GM23338 (cell line): ENCODE measurements around the gene CD82. TPM values are rescaled to one million over a fixed set of nuclear protein-coding genes. Genes with fewer than 3 reads are reported as not detected.

Experiments
- ATAC-seq: fragments of 200-7000 bp; cut with Tn5 transposase; 3 replicates; pipeline ENCODE4 v1.9.1; 2020
- DNase-seq: peaks from one replicate; pipeline ENCODE4 v3.0.0-alpha.2; 2015; ENCODE audit warnings: low spot score
- H2AFZ ChIP-seq: fragments of 200-600 bp; sonication (generic); 2 replicates; pipeline ENCODE4 v1.8.0; 2016; ENCODE audit warnings: antibody characterized with exemption, mild to moderate bottlenecking, moderate library complexity
- H3F3A ChIP-seq: fragments of 200-600 bp; sonication (generic); replicated peaks from 2 replicates; pipeline ENCODE4 v1.8.0; 2017; ENCODE audit warnings: antibody characterized with exemption, mixed run types, low read depth
- H3K27ac ChIP-seq: fragments of 200-600 bp; sonication (generic); 2 replicates; pipeline ENCODE4 v1.6.1; 2016; ENCODE audit warnings: low read depth
- H3K27me3 ChIP-seq: fragments of 200-600 bp; sonication (generic); 2 replicates; pipeline ENCODE4 v1.8.0; 2016; ENCODE audit warnings: mild to moderate bottlenecking, mixed run types, moderate library complexity; ENCODE audit not compliant: insufficient read depth
- H3K36me3 ChIP-seq: fragments of 200-600 bp; sonication (generic); 2 replicates; pipeline ENCODE4 v1.8.0; 2016; ENCODE audit warnings: mild to moderate bottlenecking; ENCODE audit not compliant: insufficient read depth
- H3K4me1 ChIP-seq: fragments of 200-600 bp; sonication (generic); 2 replicates; pipeline ENCODE4 v1.8.0; 2016; ENCODE audit warnings: mild to moderate bottlenecking, moderate library complexity; ENCODE audit not compliant: insufficient read depth
- H3K4me2 ChIP-seq: fragments of 200-600 bp; sonication (generic); 2 replicates; pipeline ENCODE4 v1.7.1; 2017; ENCODE audit warnings: mixed run types
- H3K4me3 ChIP-seq: fragments of 200-600 bp; sonication (generic); 2 replicates; pipeline ENCODE4 v1.6.1; 2016; ENCODE audit warnings: mixed run types
- H3K79me2 ChIP-seq: fragments of 200-600 bp; sonication (generic); replicated peaks from 2 replicates; pipeline ENCODE4 v1.8.0; 2017; ENCODE audit warnings: mild to moderate bottlenecking; ENCODE audit not compliant: insufficient read depth
- H3K9me2 ChIP-seq: fragments of 200-600 bp; sonication (generic); 2 replicates; pipeline ENCODE4 v1.8.0; 2017; ENCODE audit not compliant: insufficient read depth
- H4K20me1 ChIP-seq: fragments of 200-600 bp; sonication (generic); replicated peaks from 2 replicates; pipeline ENCODE4 v1.8.0; 2017; ENCODE audit warnings: mild to moderate bottlenecking; ENCODE audit not compliant: insufficient read depth
- H3K27ac Mint-ChIP-seq: 2 replicates; pipeline ENCODE4 v1.8.0; 2020; ENCODE audit warnings: inconsistent platforms, mild to moderate bottlenecking, moderate library complexity, mixed read lengths
- H3K27me3 Mint-ChIP-seq: 3 replicates; pipeline ENCODE4 v1.8.0; 2022; ENCODE audit warnings: low read depth, mild to moderate bottlenecking, moderate library complexity, mixed read lengths, inconsistent platforms; ENCODE audit not compliant: insufficient read depth, poor library complexity
- H3K36me3 Mint-ChIP-seq: 3 replicates; pipeline ENCODE4 v1.8.0; 2021; ENCODE audit warnings: low read depth, mild to moderate bottlenecking, inconsistent platforms, moderate library complexity, mixed read lengths
- H3K4me1 Mint-ChIP-seq: 3 replicates; pipeline ENCODE4 v1.8.0; 2020; ENCODE audit warnings: mild to moderate bottlenecking, inconsistent platforms, mixed read lengths
- H3K4me3 Mint-ChIP-seq: 3 replicates; pipeline ENCODE4 v1.8.0; 2021; ENCODE audit warnings: moderate library complexity, mild to moderate bottlenecking, inconsistent platforms, mixed read lengths
- H3K9me3 Mint-ChIP-seq: 3 replicates; pipeline ENCODE4 v1.8.0; 2020; ENCODE audit warnings: moderate library complexity, mild to moderate bottlenecking, inconsistent platforms, mixed read lengths
- CTCF ChIP-seq, 2 experiments: fragments of 200-600 bp in 1 of 2; sonication (generic) in 1 of 2; conservative IDR thresholded peaks; 2 replicates each; pipeline versions ENCODE4 v1.5.1 to v1.6.1; 2016 to 2017; ENCODE audit warnings: antibody characterized with exemption in 2 of 2, low read depth in 2 of 2, mild to moderate bottlenecking in 2 of 2, moderate library complexity in 1 of 2
- ETS1 ChIP-seq: IDR thresholded peaks from 2 replicates; pipeline ENCODE4 v1.6.1; 2016; ENCODE audit warnings: antibody characterized with exemption
- EZH2 ChIP-seq: fragments of 200-600 bp; sonication (generic); IDR thresholded peaks from one replicate; pipeline ENCODE4 v1.8.0; 2017; ENCODE audit warnings: antibody characterized with exemption, mild to moderate bottlenecking, low read depth; ENCODE audit not compliant: unreplicated experiment
- EZH2phosphoT487 ChIP-seq: fragments of 200-600 bp; sonication (generic); IDR thresholded peaks from one replicate; pipeline ENCODE4 v1.8.1; 2018; ENCODE audit warnings: antibody characterized with exemption; ENCODE audit not compliant: unreplicated experiment
- JUNB ChIP-seq: IDR thresholded peaks from one replicate; pipeline ENCODE4 v1.6.1; 2016; ENCODE audit warnings: antibody characterized with exemption; ENCODE audit not compliant: unreplicated experiment
- POLR2AphosphoS5 ChIP-seq: IDR thresholded peaks from 2 replicates; pipeline ENCODE4 v1.6.1; 2016; ENCODE audit warnings: antibody characterized with exemption, low read depth
- STAT1 ChIP-seq: IDR thresholded peaks from one replicate; pipeline ENCODE4 v1.6.1; 2016; ENCODE audit warnings: antibody characterized with exemption; ENCODE audit not compliant: unreplicated experiment
- ZNF114 ChIP-seq: fragments of 250-450 bp; sonication (Bioruptor Pico); IDR thresholded peaks from 2 replicates; pipeline ENCODE4 v1.5.0; 2020; ENCODE audit warnings: mild to moderate bottlenecking, moderate library complexity
- ZNF331 ChIP-seq: fragments of 250-450 bp; sonication (Bioruptor Pico); IDR thresholded peaks from 2 replicates; pipeline ENCODE4 v1.5.0; 2020; ENCODE audit warnings: low read depth, mild to moderate bottlenecking, moderate library complexity
- ZNF462 ChIP-seq: fragments of 250-450 bp; sonication (Bioruptor Pico); IDR thresholded peaks from 2 replicates; pipeline ENCODE4 v1.5.0; 2020; ENCODE audit warnings: mild to moderate bottlenecking, moderate library complexity
- polyA plus RNA-seq: library from polyadenylated mRNA; unstranded; fragments of >200 nt; fragmentation: Nextera tagmentation; extraction: Ambion mirVana; gene quantifications from 2 replicates; pipeline ENCODE4 v1.2.1, GENCODE V29; 2016
- total RNA-seq: library from RNA; depleted of rRNA; stranded (reverse); fragments of >200 nt; shearing (Covaris generic); gene quantifications from 2 replicates; pipeline ENCODE4 v1.2.3, GENCODE V29; 2014

The CD82 gene
- total and polyA plus RNA-seq, 2 experiments from 2014 or later, result 4.4 to 4.9 TPM

- H3K79me2 ChIP-seq, result no peaks in the 10 kb centered on the region
- H2AFZ ChIP-seq, result no peak overlapping the region
- H4K20me1 ChIP-seq, result 0 out of 2 replicates have a peak, but pooled peaks cover 4% of the 10 kb centered on the region
- Mint-ChIP-seq H3K9me3 (no peaks in the 10 kb centered on the region), H3K4me3 (no peak overlapping the region), H3K36me3 (no peaks in the 10 kb centered on the region), H3K27me3 (peaks cover 22% of the 10 kb centered on the region), H3K27ac (no peak overlapping the region), H3K4me1 (peaks cover 41% of the 10 kb centered on the region)
- no peak overlapping the region for H3K4me3 ChIP-seq
- ATAC-seq (no peak), DNase-seq (no peak)
- no peak overlapping the region for H3K27ac ChIP-seq
- TF ChIP-seq ZNF114 (CRISPR knock-in tag), result no peak
- no peak for TF ChIP-seq EZH2
- no peak for TF ChIP-seq ZNF331
- no peak for TF ChIP-seq EZH2phosphoT487
- no peak for TF ChIP-seq STAT1
- TF ChIP-seq CTCF (conservative IDR thresholded peaks at IDR 0.05; ENCODE audit: low read depth in 2 of 2), result no peak
- TF ChIP-seq JUNB, result no peak
- H3K27me3 ChIP-seq, result peaks cover 22% of the 10 kb centered on the region
- H3K36me3 ChIP-seq, result no peaks in the 10 kb centered on the region
- peak overlapping the region; percentile 96 for H3K4me2 ChIP-seq
- H3F3A ChIP-seq, result no peaks in the 10 kb centered on the region
- no peaks in the 10 kb centered on the region for H3K9me2 ChIP-seq
- H3K4me1 ChIP-seq, result peaks cover 28% of the 10 kb centered on the region
Observed at GRCh38 chr11:44564166-44564565, 1.3 kb upstream of the CD82 start.

GRCh38 chr11:44564670-44565210 lies 723 bp upstream of the CD82 start:
- ATAC-seq (peak; percentile 8), DNase-seq (peak; percentile 42)
- H3K27ac Mint-ChIP-seq, result no peak overlapping the region
- TF ChIP-seq ETS1 (no peak), ZNF462 (CRISPR knock-in tag) (no peak), POLR2AphosphoS5 (0 out of 2 replicates have a peak, but pooled peaks have one; percentile 32), ZNF331 (no peak), EZH2 (no peak)
- H3F3A ChIP-seq, result no peaks in the 10 kb centered on the region
- H3K36me3 ChIP-seq, result no peaks in the 10 kb centered on the region
- peak overlapping the region; percentile 96 for H3K4me2 ChIP-seq
- H3K4me3 Mint-ChIP-seq, result peak overlapping the region; percentile 64
- no peaks in the 10 kb centered on the region for H3K9me3 Mint-ChIP-seq
- peaks cover 22% of the 10 kb centered on the region for H3K27me3 ChIP-seq
- H3K36me3 Mint-ChIP-seq, result no peaks in the 10 kb centered on the region
- H4K20me1 ChIP-seq, result 0 out of 2 replicates have a peak, but pooled peaks cover 4% of the 10 kb centered on the region
- no peak overlapping the region for H3K27ac ChIP-seq
- no peaks in the 10 kb centered on the region for H3K9me2 ChIP-seq
- H2AFZ ChIP-seq, result peak overlapping the region; percentile 96
- peaks cover 37% of the 10 kb centered on the region for H3K4me1 Mint-ChIP-seq
- H3K79me2 ChIP-seq, result no peaks in the 10 kb centered on the region
- H3K27me3 Mint-ChIP-seq, result peaks cover 22% of the 10 kb centered on the region
- peak overlapping the region; percentile 74 for H3K4me3 ChIP-seq
- peaks cover 27% of the 10 kb centered on the region for H3K4me1 ChIP-seq
